GM23338 (cell line): ENCODE measurements around the gene HIVEP1.

Source experiments
- CREB1 ChIP-seq: fragments of 250-450 bp; sonication (Bioruptor Pico); IDR thresholded peaks from 2 replicates; pipeline ENCODE4 v1.5.0; 2020; ENCODE audit warnings: low read depth, mild to moderate bottlenecking, moderate library complexity
- EZH2 ChIP-seq: fragments of 200-600 bp; sonication (generic); IDR thresholded peaks from one replicate; pipeline ENCODE4 v1.8.0; 2017; ENCODE audit warnings: antibody characterized with exemption, mild to moderate bottlenecking, low read depth; ENCODE audit not compliant: unreplicated experiment
- EZH2phosphoT487 ChIP-seq: fragments of 200-600 bp; sonication (generic); IDR thresholded peaks from one replicate; pipeline ENCODE4 v1.8.1; 2018; ENCODE audit warnings: antibody characterized with exemption; ENCODE audit not compliant: unreplicated experiment
- NANOG ChIP-seq: IDR thresholded peaks from 2 replicates; pipeline ENCODE4 v1.6.1; 2016; ENCODE audit warnings: antibody characterized with exemption, borderline replicate concordance
- POLR2AphosphoS5 ChIP-seq: IDR thresholded peaks from 2 replicates; pipeline ENCODE4 v1.6.1; 2016; ENCODE audit warnings: antibody characterized with exemption, low read depth
- ZNF331 ChIP-seq: fragments of 250-450 bp; sonication (Bioruptor Pico); IDR thresholded peaks from 2 replicates; pipeline ENCODE4 v1.5.0; 2020; ENCODE audit warnings: low read depth, mild to moderate bottlenecking, moderate library complexity
- TF ChIP-seq, protein P1 (sequence below), 2 experiments: fragments of 200-600 bp in 1 of 2; sonication (generic) in 1 of 2; conservative IDR thresholded peaks; 2 replicates each; pipeline versions ENCODE4 v1.5.1 to v1.6.1; 2016 to 2017; ENCODE audit warnings: antibody characterized with exemption in 2 of 2, low read depth in 2 of 2, mild to moderate bottlenecking in 2 of 2, moderate library complexity in 1 of 2
- TF ChIP-seq, protein P2 (sequence below): IDR thresholded peaks from one replicate; pipeline ENCODE4 v1.6.1; 2018; ENCODE audit warnings: antibody characterized with exemption; ENCODE audit not compliant: unreplicated experiment

DNA sequence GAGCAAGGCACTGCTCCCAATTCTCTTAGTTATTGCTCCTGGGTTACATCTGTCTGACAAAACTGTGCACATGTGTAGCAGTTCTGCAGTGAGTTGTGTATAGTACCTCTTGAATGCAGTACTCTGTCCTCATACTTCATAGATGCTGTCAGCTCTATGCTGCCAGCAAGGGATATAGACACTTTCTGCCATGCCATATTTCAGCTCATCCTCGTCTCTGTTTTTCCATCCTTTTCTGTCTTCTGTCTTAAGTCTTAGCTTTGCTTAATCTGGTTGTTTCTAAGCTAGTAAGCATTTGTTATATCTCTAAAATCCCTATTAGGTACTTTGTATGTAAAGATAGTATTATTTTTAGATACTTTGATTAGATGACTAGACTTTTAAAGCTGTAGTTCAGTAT lies 76.4 kb downstream of the HIVEP1 start:
- TF ChIP-seq, protein P1, sequence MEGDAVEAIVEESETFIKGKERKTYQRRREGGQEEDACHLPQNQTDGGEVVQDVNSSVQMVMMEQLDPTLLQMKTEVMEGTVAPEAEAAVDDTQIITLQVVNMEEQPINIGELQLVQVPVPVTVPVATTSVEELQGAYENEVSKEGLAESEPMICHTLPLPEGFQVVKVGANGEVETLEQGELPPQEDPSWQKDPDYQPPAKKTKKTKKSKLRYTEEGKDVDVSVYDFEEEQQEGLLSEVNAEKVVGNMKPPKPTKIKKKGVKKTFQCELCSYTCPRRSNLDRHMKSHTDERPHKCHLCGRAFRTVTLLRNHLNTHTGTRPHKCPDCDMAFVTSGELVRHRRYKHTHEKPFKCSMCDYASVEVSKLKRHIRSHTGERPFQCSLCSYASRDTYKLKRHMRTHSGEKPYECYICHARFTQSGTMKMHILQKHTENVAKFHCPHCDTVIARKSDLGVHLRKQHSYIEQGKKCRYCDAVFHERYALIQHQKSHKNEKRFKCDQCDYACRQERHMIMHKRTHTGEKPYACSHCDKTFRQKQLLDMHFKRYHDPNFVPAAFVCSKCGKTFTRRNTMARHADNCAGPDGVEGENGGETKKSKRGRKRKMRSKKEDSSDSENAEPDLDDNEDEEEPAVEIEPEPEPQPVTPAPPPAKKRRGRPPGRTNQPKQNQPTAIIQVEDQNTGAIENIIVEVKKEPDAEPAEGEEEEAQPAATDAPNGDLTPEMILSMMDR (conservative IDR thresholded peaks at IDR 0.05; ENCODE audit: low read depth in 2 of 2) = no peak
- no peak for TF ChIP-seq EZH2
- no peak for TF ChIP-seq POLR2AphosphoS5
- TF ChIP-seq ZNF331 (CRISPR knock-in tag) = no peak
- no peak for TF ChIP-seq EZH2phosphoT487
- TF ChIP-seq, protein P2, sequence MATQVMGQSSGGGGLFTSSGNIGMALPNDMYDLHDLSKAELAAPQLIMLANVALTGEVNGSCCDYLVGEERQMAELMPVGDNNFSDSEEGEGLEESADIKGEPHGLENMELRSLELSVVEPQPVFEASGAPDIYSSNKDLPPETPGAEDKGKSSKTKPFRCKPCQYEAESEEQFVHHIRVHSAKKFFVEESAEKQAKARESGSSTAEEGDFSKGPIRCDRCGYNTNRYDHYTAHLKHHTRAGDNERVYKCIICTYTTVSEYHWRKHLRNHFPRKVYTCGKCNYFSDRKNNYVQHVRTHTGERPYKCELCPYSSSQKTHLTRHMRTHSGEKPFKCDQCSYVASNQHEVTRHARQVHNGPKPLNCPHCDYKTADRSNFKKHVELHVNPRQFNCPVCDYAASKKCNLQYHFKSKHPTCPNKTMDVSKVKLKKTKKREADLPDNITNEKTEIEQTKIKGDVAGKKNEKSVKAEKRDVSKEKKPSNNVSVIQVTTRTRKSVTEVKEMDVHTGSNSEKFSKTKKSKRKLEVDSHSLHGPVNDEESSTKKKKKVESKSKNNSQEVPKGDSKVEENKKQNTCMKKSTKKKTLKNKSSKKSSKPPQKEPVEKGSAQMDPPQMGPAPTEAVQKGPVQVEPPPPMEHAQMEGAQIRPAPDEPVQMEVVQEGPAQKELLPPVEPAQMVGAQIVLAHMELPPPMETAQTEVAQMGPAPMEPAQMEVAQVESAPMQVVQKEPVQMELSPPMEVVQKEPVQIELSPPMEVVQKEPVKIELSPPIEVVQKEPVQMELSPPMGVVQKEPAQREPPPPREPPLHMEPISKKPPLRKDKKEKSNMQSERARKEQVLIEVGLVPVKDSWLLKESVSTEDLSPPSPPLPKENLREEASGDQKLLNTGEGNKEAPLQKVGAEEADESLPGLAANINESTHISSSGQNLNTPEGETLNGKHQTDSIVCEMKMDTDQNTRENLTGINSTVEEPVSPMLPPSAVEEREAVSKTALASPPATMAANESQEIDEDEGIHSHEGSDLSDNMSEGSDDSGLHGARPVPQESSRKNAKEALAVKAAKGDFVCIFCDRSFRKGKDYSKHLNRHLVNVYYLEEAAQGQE = no peak
- no peak for TF ChIP-seq NANOG
- TF ChIP-seq CREB1 (CRISPR knock-in tag) = no peak
